ENCODE data around the gene REG3G. TPM values are rescaled to one million over a fixed set of nuclear protein-coding genes. Genes with fewer than 3 reads are reported as not detected.
"Not testable (repeated sequence)": the region's sequence is repeated elsewhere in the genome, so short reads cannot be mapped to it uniquely, and the experiment has no call there.

REG3G gene
- total RNA-seq, 2 experiments from 2014 or later = not detected

- ChIA-PET POLR2A (no interaction called here), CTCF (no interaction called here)
- no peak overlapping the region for H3K4me3 Mint-ChIP-seq
- no peak for DNase-seq
- intact Hi-C loops (cut with micrococcal nuclease) = no loop called here
- H3K4me1 Mint-ChIP-seq (ENCODE audit: low read depth) = no peaks in the 10 kb centered on the region
- H3K27me3 Mint-ChIP-seq = no peaks in the 10 kb centered on the region
- H3K36me3 Mint-ChIP-seq = no peaks in the 10 kb centered on the region
- H3K9me3 Mint-ChIP-seq = peaks cover 2% of the 10 kb centered on the region
- no peak overlapping the region for H3K27ac Mint-ChIP-seq
These were observed 15.5 kb downstream of the REG3G start for GRCh38 chr2:79041032-79041448.

GRCh38 chr2:79053486-79053885 lies 28.0 kb downstream of the REG3G start:
- CTCF ChIA-PET; POLR2A ChIA-PET; H3K36me3 Mint-ChIP-seq; H3K27me3 Mint-ChIP-seq; H3K4me3 Mint-ChIP-seq; intact Hi-C loops (cut with micrococcal nuclease); H3K9me3 Mint-ChIP-seq; DNase-seq; H3K27ac Mint-ChIP-seq; H3K4me1 Mint-ChIP-seq (ENCODE audit: low read depth): not testable (repeated sequence)

- POLR2A ChIA-PET; H3K27ac Mint-ChIP-seq; H3K9me3 Mint-ChIP-seq; intact Hi-C loops (cut with micrococcal nuclease); H3K4me3 Mint-ChIP-seq; H3K4me1 Mint-ChIP-seq (ENCODE audit: low read depth); H3K36me3 Mint-ChIP-seq; H3K27me3 Mint-ChIP-seq; CTCF ChIA-PET; DNase-seq: not testable (repeated sequence)
These were observed 29.3 kb downstream of the REG3G start for GRCh38 chr2:79054769-79055168.

DNA sequence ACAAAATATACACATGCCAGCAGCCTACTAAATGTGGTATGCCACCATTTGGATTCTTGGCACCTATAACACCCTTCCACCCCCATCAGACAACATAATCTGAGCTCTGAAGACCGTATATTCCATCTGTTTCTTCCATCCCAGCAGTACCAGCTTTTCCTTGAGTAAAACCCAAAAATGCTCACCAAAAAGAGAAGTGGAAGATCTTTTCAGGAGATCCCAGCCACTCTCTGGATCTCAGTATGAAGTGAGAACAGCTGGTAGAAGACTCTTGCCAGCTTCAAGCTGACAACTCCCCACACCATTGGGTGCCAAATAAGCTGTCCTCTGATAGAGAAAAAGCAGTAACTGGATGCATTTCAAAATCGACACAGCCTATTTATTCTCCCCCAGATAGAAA lies 39.7 kb downstream of the REG3G start:
- no peaks in the 10 kb centered on the region for H3K36me3 Mint-ChIP-seq
- no peak overlapping the region for H3K4me3 Mint-ChIP-seq
- H3K4me1 Mint-ChIP-seq (ENCODE audit: low read depth) = no peaks in the 10 kb centered on the region
- intact Hi-C loops (cut with micrococcal nuclease) = no loop called here
- DNase-seq = no peak
- CTCF ChIA-PET = interaction anchor here (0.7 kb wide), 1 partner anchor 129 kb away, joined by 3 read pairs; no protein-coding TSS in a partner anchor
- H3K27me3 Mint-ChIP-seq = no peaks in the 10 kb centered on the region
- peaks cover 20% of the 10 kb centered on the region for H3K9me3 Mint-ChIP-seq
- POLR2A ChIA-PET = no interaction called here
- no peak overlapping the region for H3K27ac Mint-ChIP-seq

DNA sequence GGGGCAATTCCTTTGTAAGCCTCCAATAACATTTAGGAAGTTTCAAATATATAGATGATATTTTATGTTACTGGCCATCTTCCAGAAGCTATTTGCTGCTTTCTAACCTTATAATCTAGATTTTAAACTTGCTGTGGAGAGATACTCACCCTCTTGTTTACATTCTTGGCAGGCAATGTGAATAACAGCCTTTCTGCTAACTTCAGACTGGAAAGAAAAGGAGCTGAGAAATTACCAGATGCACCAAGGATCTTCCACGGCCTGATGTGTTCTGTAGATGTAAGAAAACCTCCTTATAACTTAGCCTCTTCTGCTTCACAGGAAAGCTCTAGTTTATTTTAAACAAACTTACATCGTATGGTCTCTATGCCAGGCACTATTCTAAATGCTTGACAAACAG lies 45.6 kb downstream of the REG3G start:
- H3K9me3 Mint-ChIP-seq = peaks cover 20% of the 10 kb centered on the region
- ChIA-PET CTCF (no interaction called here), POLR2A (no interaction called here)
- H3K4me3 Mint-ChIP-seq = no peak overlapping the region
- intact Hi-C loops (cut with micrococcal nuclease) = no loop called here
- no peak overlapping the region for H3K27ac Mint-ChIP-seq
- no peaks in the 10 kb centered on the region for H3K36me3 Mint-ChIP-seq
- H3K27me3 Mint-ChIP-seq = no peaks in the 10 kb centered on the region
- no peaks in the 10 kb centered on the region for H3K4me1 Mint-ChIP-seq (ENCODE audit: low read depth)
- DNase-seq = no peak

Other genes with a start within 250 kb of the REG3G start
- not detected for gene REG1B, start 62.3 kb downstream of the REG3G start, total RNA-seq
- gene REG1A, start 94.8 kb downstream of the REG3G start, total RNA-seq = not detected
- not detected for gene REG3A, start 134.1 kb downstream of the REG3G start, total RNA-seq